ENCODE data around the gene POU3F1.

POU3F1 gene

DNA sequence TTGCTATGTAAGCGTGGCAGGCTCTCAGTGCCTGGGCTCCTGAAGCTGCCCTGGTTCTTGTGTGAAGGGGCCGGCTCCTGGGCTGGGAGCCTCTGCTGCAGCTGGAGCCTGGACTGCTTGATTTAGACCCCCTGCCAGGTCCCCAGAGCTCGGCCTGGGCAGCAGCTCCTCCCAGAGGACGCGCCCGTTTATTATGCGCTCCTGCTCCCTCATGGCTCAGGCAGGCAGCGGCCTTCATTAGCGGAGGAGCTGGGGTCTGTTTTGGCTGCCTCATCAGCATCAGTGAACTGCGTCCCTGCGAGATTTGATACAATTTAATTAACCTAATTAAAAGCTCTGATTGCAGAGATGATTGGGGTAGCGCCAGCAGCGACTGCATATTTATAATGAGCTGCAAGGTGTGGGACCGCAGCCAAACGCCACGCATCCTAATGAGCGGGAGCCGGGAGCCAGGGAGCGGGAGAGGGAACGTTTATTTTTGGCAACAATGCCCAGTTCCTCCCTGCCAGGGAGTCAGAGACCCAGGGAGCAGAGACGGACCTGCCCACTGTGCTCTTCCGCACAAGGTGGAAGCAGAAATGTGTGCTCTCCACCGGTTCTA is 17.4 kb downstream of the POU3F1 start:
- Histone ChIP-seq H3F3A (ENCODE audit: control insufficient read depth, insufficient read depth) (no peaks in the 10 kb centered on the region; the same call in 1 of the 2 replicates), H3K27ac (ENCODE audit: low read depth, low read length) (no peak overlapping the region), H3K9me3 (ENCODE audit: control insufficient read depth, insufficient read depth, low read length) (no peaks in the 10 kb centered on the region), H3K79me2 (ENCODE audit: control insufficient read depth, low read length) (no peaks in the 10 kb centered on the region), H3K9me2 (replicated peaks; ENCODE audit: control insufficient read depth, low read length) (no peaks in the 10 kb centered on the region), H3K4me1 (ENCODE audit: control insufficient read depth, low read length) (peaks cover 8% of the 10 kb centered on the region), H3K27me3 (ENCODE audit: control insufficient read depth, low read length) (peaks cover 19% of the 10 kb centered on the region; the same call in 1 of the 2 replicates), H3K4me2 (ENCODE audit: low read length) (no peak overlapping the region), H3K36me3 (ENCODE audit: control insufficient read depth, low read length) (peaks cover 17% of the 10 kb centered on the region), H4K20me1 (ENCODE audit: control insufficient read depth, insufficient read depth, low read depth, low read length) (no peaks in the 10 kb centered on the region), H3K4me3 (ENCODE audit: low read length) (no peak overlapping the region)
- TF ChIP-seq, protein P1, sequence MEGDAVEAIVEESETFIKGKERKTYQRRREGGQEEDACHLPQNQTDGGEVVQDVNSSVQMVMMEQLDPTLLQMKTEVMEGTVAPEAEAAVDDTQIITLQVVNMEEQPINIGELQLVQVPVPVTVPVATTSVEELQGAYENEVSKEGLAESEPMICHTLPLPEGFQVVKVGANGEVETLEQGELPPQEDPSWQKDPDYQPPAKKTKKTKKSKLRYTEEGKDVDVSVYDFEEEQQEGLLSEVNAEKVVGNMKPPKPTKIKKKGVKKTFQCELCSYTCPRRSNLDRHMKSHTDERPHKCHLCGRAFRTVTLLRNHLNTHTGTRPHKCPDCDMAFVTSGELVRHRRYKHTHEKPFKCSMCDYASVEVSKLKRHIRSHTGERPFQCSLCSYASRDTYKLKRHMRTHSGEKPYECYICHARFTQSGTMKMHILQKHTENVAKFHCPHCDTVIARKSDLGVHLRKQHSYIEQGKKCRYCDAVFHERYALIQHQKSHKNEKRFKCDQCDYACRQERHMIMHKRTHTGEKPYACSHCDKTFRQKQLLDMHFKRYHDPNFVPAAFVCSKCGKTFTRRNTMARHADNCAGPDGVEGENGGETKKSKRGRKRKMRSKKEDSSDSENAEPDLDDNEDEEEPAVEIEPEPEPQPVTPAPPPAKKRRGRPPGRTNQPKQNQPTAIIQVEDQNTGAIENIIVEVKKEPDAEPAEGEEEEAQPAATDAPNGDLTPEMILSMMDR (IDR thresholded peaks at IDR 0.05; ENCODE audit: low read depth, low read length, poor library complexity, severe bottlenecking), result no peak
- TF ChIP-seq EZH2phosphoT487 (IDR thresholded peaks at IDR 0.05; ENCODE audit: borderline replicate concordance, low read length), result no peak

DNA sequence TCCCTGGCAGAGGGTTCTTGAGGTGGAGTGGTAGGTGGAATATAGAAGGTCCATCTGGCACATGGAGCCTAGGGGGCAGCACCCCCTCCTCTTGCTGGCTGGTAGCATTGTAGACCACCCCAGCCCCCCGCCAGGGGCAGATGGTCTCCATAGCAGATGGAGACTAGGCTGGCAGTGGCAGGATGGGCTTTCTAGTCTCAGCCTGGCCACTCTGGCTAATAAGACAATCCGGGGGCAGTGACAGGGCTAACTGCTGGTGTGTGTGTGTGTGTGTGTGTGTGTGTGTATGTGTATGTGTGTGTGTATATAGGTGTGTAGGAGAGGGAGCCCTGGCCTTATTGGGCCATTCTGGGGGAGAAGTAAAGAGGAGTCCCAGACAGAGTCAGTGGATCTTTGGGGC is 17.9 kb downstream of the POU3F1 start:
- Histone ChIP-seq H3K27me3 (ENCODE audit: control insufficient read depth, low read length) (peaks cover 14% of the 10 kb centered on the region; the same call in 1 of the 2 replicates), H3K9me2 (replicated peaks; ENCODE audit: control insufficient read depth, low read length) (no peaks in the 10 kb centered on the region), H3K4me2 (ENCODE audit: low read length) (no peak overlapping the region), H3K27ac (ENCODE audit: low read depth, low read length) (no peak overlapping the region), H3K4me3 (ENCODE audit: low read length) (no peak overlapping the region), H3F3A (ENCODE audit: control insufficient read depth, insufficient read depth) (no peaks in the 10 kb centered on the region; the same call in 1 of the 2 replicates), H4K20me1 (ENCODE audit: control insufficient read depth, insufficient read depth, low read depth, low read length) (no peaks in the 10 kb centered on the region), H3K4me1 (ENCODE audit: control insufficient read depth, low read length) (peaks cover 8% of the 10 kb centered on the region), H3K36me3 (ENCODE audit: control insufficient read depth, low read length) (peaks cover 22% of the 10 kb centered on the region), H3K79me2 (ENCODE audit: control insufficient read depth, low read length) (no peaks in the 10 kb centered on the region), H3K9me3 (ENCODE audit: control insufficient read depth, insufficient read depth, low read length) (no peaks in the 10 kb centered on the region)
- no peak for TF ChIP-seq EZH2phosphoT487 (IDR thresholded peaks at IDR 0.05; ENCODE audit: borderline replicate concordance, low read length)

DNA sequence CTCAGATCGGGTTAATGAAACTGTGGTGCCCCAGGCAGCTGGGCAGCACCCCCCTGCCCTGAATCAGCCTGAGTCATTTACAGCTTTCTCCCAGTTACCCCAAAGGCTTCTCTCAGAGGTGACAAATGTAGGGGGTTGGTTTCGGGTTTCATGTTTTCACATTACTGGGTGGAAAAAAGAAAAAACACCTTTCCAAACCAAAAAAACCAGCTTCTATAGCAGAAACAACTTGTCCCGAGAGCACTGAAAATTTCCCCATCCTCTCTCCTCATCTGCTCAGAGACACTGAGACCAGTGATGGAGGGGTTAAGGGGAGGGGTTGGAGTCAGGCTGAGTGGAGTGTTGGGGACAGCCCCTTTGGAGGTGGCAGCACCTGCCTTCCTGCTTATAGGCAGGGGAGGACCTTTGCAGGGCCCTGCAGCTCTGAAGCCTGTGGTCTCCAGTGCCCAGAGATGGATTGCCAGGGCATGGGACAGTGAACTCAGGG is 18.4 kb downstream of the POU3F1 start:
- Histone ChIP-seq H4K20me1 (ENCODE audit: control insufficient read depth, insufficient read depth, low read depth, low read length) (no peaks in the 10 kb centered on the region), H3K79me2 (ENCODE audit: control insufficient read depth, low read length) (no peaks in the 10 kb centered on the region), H3K9me3 (ENCODE audit: control insufficient read depth, insufficient read depth, low read length) (no peaks in the 10 kb centered on the region), H3K9me2 (replicated peaks; ENCODE audit: control insufficient read depth, low read length) (no peaks in the 10 kb centered on the region), H3K4me1 (ENCODE audit: control insufficient read depth, low read length) (peaks cover 8% of the 10 kb centered on the region), H3K4me3 (ENCODE audit: low read length) (no peak overlapping the region), H3K36me3 (ENCODE audit: control insufficient read depth, low read length) (peaks cover 27% of the 10 kb centered on the region), H3K4me2 (ENCODE audit: low read length) (no peak overlapping the region), H3K27me3 (ENCODE audit: control insufficient read depth, low read length) (peaks cover 13% of the 10 kb centered on the region; the same call in 1 of the 2 replicates), H3F3A (ENCODE audit: control insufficient read depth, insufficient read depth) (no peaks in the 10 kb centered on the region; the same call in 1 of the 2 replicates), H3K27ac (ENCODE audit: low read depth, low read length) (no peak overlapping the region)
- no peak for TF ChIP-seq EZH2phosphoT487 (IDR thresholded peaks at IDR 0.05; ENCODE audit: borderline replicate concordance, low read length)
- TF ChIP-seq, protein P1 (IDR thresholded peaks at IDR 0.05; ENCODE audit: low read depth, low read length, poor library complexity, severe bottlenecking), result no peak
